ENCODE results near the gene KIF20B. TPM values are rescaled to one million over a fixed set of nuclear protein-coding genes. Genes with fewer than 3 reads are reported as not detected.
A peak's percentile ranks its signal among the peaks of the same experiment; 100 is the strongest.

Gene KIF20B
- total RNA-seq, 1 experiment from 2014 or later, result 33.7 TPM

DNA sequence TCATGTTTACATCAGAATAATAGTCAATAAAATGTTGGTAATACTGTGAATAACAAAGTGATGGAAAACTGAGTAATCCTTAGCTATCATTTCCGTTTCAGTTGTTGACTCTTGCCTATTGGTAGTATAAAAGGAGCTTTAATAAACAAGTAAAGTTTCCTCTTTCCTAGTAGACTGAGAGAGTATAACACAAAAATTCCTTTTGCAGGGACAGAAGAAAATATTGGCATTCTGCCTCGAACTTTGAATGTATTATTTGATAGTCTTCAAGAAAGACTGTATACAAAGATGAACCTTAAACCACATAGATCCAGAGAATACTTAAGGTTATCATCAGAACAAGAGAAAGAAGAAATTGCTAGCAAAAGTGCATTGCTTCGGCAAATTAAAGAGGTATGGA is 9.4 kb downstream of the KIF20B start:
- no peaks in the 10 kb centered on the region for H3K9me3 Mint-ChIP-seq (ENCODE audit: unreplicated experiment)
- no peak overlapping the region for H3K4me3 Mint-ChIP-seq (ENCODE audit: unreplicated experiment)
- H3K36me3 Mint-ChIP-seq (ENCODE audit: insufficient read depth, unreplicated experiment), result no peaks in the 10 kb centered on the region
- intact Hi-C loops (cut with micrococcal nuclease), result no loop called here
- H3K4me1 Mint-ChIP-seq (ENCODE audit: insufficient read depth, unreplicated experiment), result peaks cover 19% of the 10 kb centered on the region
- ChIA-PET CTCF (no interaction called here), POLR2A (interaction anchor here (0.7 to 4.6 kb wide), 7 partner anchors 9 to 244 kb away, joined by 3 to 45 read pairs (median 4); partner anchors contain the start of gene KIF20B)
- H3K27me3 Mint-ChIP-seq (ENCODE audit: insufficient read depth, unreplicated experiment), result no peaks in the 10 kb centered on the region
- BruUV-seq (replicated peaks), result no TSS peak
- no peak for DNase-seq (ENCODE audit: unreplicated experiment)
- TF ChIP-seq, protein P1, sequence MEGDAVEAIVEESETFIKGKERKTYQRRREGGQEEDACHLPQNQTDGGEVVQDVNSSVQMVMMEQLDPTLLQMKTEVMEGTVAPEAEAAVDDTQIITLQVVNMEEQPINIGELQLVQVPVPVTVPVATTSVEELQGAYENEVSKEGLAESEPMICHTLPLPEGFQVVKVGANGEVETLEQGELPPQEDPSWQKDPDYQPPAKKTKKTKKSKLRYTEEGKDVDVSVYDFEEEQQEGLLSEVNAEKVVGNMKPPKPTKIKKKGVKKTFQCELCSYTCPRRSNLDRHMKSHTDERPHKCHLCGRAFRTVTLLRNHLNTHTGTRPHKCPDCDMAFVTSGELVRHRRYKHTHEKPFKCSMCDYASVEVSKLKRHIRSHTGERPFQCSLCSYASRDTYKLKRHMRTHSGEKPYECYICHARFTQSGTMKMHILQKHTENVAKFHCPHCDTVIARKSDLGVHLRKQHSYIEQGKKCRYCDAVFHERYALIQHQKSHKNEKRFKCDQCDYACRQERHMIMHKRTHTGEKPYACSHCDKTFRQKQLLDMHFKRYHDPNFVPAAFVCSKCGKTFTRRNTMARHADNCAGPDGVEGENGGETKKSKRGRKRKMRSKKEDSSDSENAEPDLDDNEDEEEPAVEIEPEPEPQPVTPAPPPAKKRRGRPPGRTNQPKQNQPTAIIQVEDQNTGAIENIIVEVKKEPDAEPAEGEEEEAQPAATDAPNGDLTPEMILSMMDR (IDR thresholded peaks at IDR 0.05; ENCODE audit: unreplicated experiment), result no peak
- H3K27ac Mint-ChIP-seq (ENCODE audit: low read depth, unreplicated experiment), result peak overlapping the region; percentile 50

- no peak for DNase-seq (ENCODE audit: unreplicated experiment)
- CTCF ChIA-PET, result no interaction called here
- Mint-ChIP-seq H3K4me1 (ENCODE audit: insufficient read depth, unreplicated experiment) (peaks cover 4% of the 10 kb centered on the region), H3K36me3 (ENCODE audit: insufficient read depth, unreplicated experiment) (peaks cover 45% of the 10 kb centered on the region), H3K9me3 (ENCODE audit: unreplicated experiment) (no peaks in the 10 kb centered on the region), H3K27me3 (ENCODE audit: insufficient read depth, unreplicated experiment) (no peaks in the 10 kb centered on the region), H3K27ac (ENCODE audit: low read depth, unreplicated experiment) (no peak overlapping the region), H3K4me3 (ENCODE audit: unreplicated experiment) (no peak overlapping the region)
- BruUV-seq (replicated peaks), result no TSS peak
- TF ChIP-seq, protein P1 (IDR thresholded peaks at IDR 0.05; ENCODE audit: unreplicated experiment), result no peak
- intact Hi-C loops (cut with micrococcal nuclease), result no loop called here
- POLR2A ChIA-PET, result no interaction called here
These were observed 33.2 kb downstream of the KIF20B start for GRCh38 chr10:89734616-89735015.

DNA sequence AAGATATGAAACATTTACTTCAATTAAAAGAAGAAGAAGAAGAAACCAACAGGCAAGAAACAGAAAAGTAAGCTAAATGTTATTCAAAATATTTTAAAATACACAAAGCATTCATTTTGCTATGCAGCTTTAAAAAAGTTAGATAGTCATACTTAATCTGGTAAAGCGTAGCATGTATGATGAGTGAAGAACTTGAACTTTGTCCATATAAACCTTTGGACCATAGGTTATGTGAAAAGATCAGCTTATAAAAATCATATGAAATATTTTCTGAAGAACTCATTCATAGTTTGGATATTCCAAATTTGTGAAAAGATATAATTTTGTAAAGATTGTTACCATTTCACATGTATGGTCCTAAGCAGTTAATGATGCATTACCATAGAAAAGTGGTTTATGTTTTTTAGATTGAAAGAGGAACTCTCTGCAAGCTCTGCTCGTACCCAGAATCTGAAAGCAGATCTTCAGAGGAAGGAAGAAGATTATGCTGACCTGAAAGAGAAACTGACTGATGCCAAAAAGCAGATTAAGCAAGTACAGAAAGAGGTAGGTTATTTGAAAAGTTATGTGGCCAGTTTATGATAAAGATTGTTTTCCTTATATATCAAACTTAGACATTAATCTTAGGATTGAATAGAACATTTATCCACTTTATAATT is 37.3 kb downstream of the KIF20B start:
- BruUV-seq (replicated peaks), result no TSS peak
- ChIA-PET POLR2A (no interaction called here), CTCF (no interaction called here)
- intact Hi-C loops (cut with micrococcal nuclease), result no loop called here
- H3K36me3 Mint-ChIP-seq (ENCODE audit: insufficient read depth, unreplicated experiment), result peaks cover 44% of the 10 kb centered on the region
- no peak for DNase-seq (ENCODE audit: unreplicated experiment)
- TF ChIP-seq, protein P1 (IDR thresholded peaks at IDR 0.05; ENCODE audit: unreplicated experiment), result no peak
- H3K27ac Mint-ChIP-seq (ENCODE audit: low read depth, unreplicated experiment), result no peak overlapping the region
- no peaks in the 10 kb centered on the region for H3K9me3 Mint-ChIP-seq (ENCODE audit: unreplicated experiment)
- H3K27me3 Mint-ChIP-seq (ENCODE audit: insufficient read depth, unreplicated experiment), result no peaks in the 10 kb centered on the region
- H3K4me1 Mint-ChIP-seq (ENCODE audit: insufficient read depth, unreplicated experiment), result peaks cover 4% of the 10 kb centered on the region
- H3K4me3 Mint-ChIP-seq (ENCODE audit: unreplicated experiment), result no peak overlapping the region

GRCh38 chr10:89741126-89741762 is 39.9 kb downstream of the KIF20B start:
- Mint-ChIP-seq H3K9me3 (ENCODE audit: unreplicated experiment) (no peaks in the 10 kb centered on the region), H3K27me3 (ENCODE audit: insufficient read depth, unreplicated experiment) (no peaks in the 10 kb centered on the region), H3K4me3 (ENCODE audit: unreplicated experiment) (no peak overlapping the region), H3K36me3 (ENCODE audit: insufficient read depth, unreplicated experiment) (peaks cover 41% of the 10 kb centered on the region), H3K27ac (ENCODE audit: low read depth, unreplicated experiment) (no peak overlapping the region), H3K4me1 (ENCODE audit: insufficient read depth, unreplicated experiment) (peaks cover 4% of the 10 kb centered on the region)
- ChIA-PET CTCF (interaction anchor here (0.7 kb wide), 1 partner anchor 14 kb away, joined by 4 read pairs; no protein-coding TSS in a partner anchor), POLR2A (interaction anchor here (0.9 to 1.0 kb wide), 2 partner anchors 14 to 25 kb away, joined by 3 to 4 read pairs; no protein-coding TSS in a partner anchor)
- intact Hi-C loops (cut with micrococcal nuclease), result no loop called here
- DNase-seq (ENCODE audit: unreplicated experiment), result peak; percentile 1
- TF ChIP-seq, protein P1 (IDR thresholded peaks at IDR 0.05; ENCODE audit: unreplicated experiment), result no peak
- no TSS peak for BruUV-seq (replicated peaks)
